Measurements from ENCODE around the gene ABCG1.

DNA sequence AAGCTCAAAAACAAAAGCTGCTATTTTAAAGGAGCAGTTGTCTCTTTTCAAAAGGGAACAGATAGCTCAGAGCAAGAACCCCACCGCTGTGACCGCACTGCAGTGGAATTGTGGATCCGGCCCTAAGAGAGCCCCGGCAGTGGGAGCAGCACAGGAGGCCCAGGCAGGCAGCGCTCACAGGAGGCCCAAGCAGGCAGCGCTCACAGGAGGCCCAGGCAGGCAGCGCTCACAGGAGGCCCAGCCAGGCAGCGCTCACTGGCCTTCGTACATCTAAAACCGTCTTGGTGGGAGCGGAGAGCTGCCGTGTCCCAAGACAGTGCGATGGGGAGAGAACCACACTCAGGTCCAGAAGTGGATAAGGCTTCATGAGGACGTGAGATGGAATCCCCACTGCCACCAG, 92.2 kb downstream of the ABCG1 start:
- TF ChIP-seq, protein P1, sequence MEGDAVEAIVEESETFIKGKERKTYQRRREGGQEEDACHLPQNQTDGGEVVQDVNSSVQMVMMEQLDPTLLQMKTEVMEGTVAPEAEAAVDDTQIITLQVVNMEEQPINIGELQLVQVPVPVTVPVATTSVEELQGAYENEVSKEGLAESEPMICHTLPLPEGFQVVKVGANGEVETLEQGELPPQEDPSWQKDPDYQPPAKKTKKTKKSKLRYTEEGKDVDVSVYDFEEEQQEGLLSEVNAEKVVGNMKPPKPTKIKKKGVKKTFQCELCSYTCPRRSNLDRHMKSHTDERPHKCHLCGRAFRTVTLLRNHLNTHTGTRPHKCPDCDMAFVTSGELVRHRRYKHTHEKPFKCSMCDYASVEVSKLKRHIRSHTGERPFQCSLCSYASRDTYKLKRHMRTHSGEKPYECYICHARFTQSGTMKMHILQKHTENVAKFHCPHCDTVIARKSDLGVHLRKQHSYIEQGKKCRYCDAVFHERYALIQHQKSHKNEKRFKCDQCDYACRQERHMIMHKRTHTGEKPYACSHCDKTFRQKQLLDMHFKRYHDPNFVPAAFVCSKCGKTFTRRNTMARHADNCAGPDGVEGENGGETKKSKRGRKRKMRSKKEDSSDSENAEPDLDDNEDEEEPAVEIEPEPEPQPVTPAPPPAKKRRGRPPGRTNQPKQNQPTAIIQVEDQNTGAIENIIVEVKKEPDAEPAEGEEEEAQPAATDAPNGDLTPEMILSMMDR (IDR thresholded peaks at IDR 0.05; ENCODE audit: low read length): no peak
- TF ChIP-seq EZH2 (optimal IDR thresholded peaks at IDR 0.05; ENCODE audit: low read depth, low read length): no peak
